Measurements from ENCODE around the gene RSL1D1. TPM values are rescaled to one million over a fixed set of nuclear protein-coding genes. Genes with fewer than 3 reads are reported as not detected.
"Not testable (repeated sequence)": the region's sequence is repeated elsewhere in the genome, so short reads cannot be mapped to it uniquely, and the experiment has no call there.

RSL1D1 gene
- total and polyA plus RNA-seq, 2 of the 8 experiments (the other 6 are each of a cell fraction or from before 2014, with no cell fraction given) = 41.3 to 292 TPM

GRCh38 chr16:11814800-11815199 is 36.5 kb downstream of the RSL1D1 start:
- not testable (repeated sequence) for H3K4ac ChIP-seq (replicated peaks; ENCODE audit: insufficient read length, low read depth, low read length); H3K79me2 ChIP-seq (ENCODE audit: control insufficient read depth in 1 of 2, insufficient read depth in 2 of 2, low read length in 2 of 2); H3K36me3 ChIP-seq (ENCODE audit: control insufficient read depth in 2 of 4, insufficient read depth in 4 of 4, low read length in 3 of 4); H3K9ac ChIP-seq (replicated peaks in 1 of 4; ENCODE audit: extremely low read depth in 1 of 4, low read depth in 3 of 4, low read length in 3 of 4); FAIRE-seq; H2BK5ac ChIP-seq (ENCODE audit: low read depth, low read length); H3K27me3 ChIP-seq (replicated peaks in 1 of 4; ENCODE audit: control insufficient read depth in 3 of 4, extremely low read depth in 1 of 4, insufficient read depth in 3 of 4, low read length in 3 of 4); H3K4me1 ChIP-seq (replicated peaks in 1 of 4; ENCODE audit: control insufficient read depth in 3 of 4, insufficient read depth in 4 of 4, low read length in 3 of 4); H3K4me3 ChIP-seq (ENCODE audit: extremely low read depth in 1 of 4, insufficient read depth in 2 of 4, low read depth in 3 of 4, low read length in 4 of 4); H4K91ac ChIP-seq (replicated peaks; ENCODE audit: insufficient read length, low read length); H3K18ac ChIP-seq (ENCODE audit: extremely low read depth, low read length); H4K20me1 ChIP-seq (replicated peaks in 1 of 2; ENCODE audit: control insufficient read depth in 1 of 2, insufficient read depth in 2 of 2, low read length in 2 of 2); DNase-seq (ENCODE audit: low read depth in 1 of 2, low spot score in 2 of 2); H2AFZ ChIP-seq (ENCODE audit: low read length); H2BK120ac ChIP-seq (replicated peaks; ENCODE audit: low read depth, low read length); H2AK5ac ChIP-seq (ENCODE audit: low read depth, low read length); H3K27ac ChIP-seq (ENCODE audit: low read depth, low read length); H4K8ac ChIP-seq (ENCODE audit: extremely low read depth, insufficient read depth, low read length); H3K4me2 ChIP-seq (ENCODE audit: insufficient read depth in 1 of 2, low read depth in 2 of 2, low read length in 2 of 2); H2BK20ac ChIP-seq (ENCODE audit: low read length); H2BK12ac ChIP-seq (ENCODE audit: low read depth, low read length); H3K56ac ChIP-seq (replicated peaks; ENCODE audit: insufficient read length, low read depth, low read length); H2BK15ac ChIP-seq (ENCODE audit: low read length); H3K23ac ChIP-seq (ENCODE audit: insufficient read length); H3K14ac ChIP-seq (ENCODE audit: insufficient read length); H4K5ac ChIP-seq (ENCODE audit: insufficient read length, low read depth, low read length); H3K79me1 ChIP-seq (ENCODE audit: low read depth, low read length); H3K23me2 ChIP-seq (ENCODE audit: low read depth, low read length); H3K9me3 ChIP-seq (ENCODE audit: insufficient read depth in 2 of 2, low read depth in 1 of 2, low read length in 1 of 2)
- 87% methylated on average over 4 of the region's 4 CpGs; no CpG with 5 or more reads in 1 of the 2 experiments for WGBS, 2 experiments (ENCODE audit: extremely low coverage in 1 of 2, insufficient coverage in 1 of 2, insufficient read length in 1 of 2, insufficient replicate concordance in 2 of 2, low coverage in 1 of 2, low lambda C conversion rate in 2 of 2, missing lambda C conversion rate in 1 of 2)
- ChIA-PET CTCF (ENCODE audit: partially characterized antibody) (interaction anchor here (0.6 to 1.2 kb wide), 4 partner anchors 27 to 408 kb away, joined by 3 to 4 read pairs (median 3); no protein-coding TSS in a partner anchor), POLR2A (ENCODE audit: partially characterized antibody) (interaction anchor here (0.6 kb wide), 2 partner anchors 17 to 1618 kb away, joined by 3 read pairs; no protein-coding TSS in a partner anchor)

Data from H1 (cell line).